ENCODE measurements around the gene ZFHX3. TPM values are rescaled to one million over a fixed set of nuclear protein-coding genes. Genes with fewer than 3 reads are reported as not detected.

ZFHX3 gene
- total and polyA plus RNA-seq, 2 of the 8 experiments (the other 6 are each of a cell fraction or from before 2014, with no cell fraction given), result 0.08 to 0.99 TPM

- TF ChIP-seq SIX5 (IDR thresholded peaks at IDR 0.05; ENCODE audit: low read depth, low read length), result no peak
Measured at GRCh38 chr16:72991644-72992043, 56.3 kb downstream of the ZFHX3 start (continued).
